Ureter (tissue), 1 donor: ENCODE results near the gene COL27A1. TPM values are rescaled to one million over a fixed set of nuclear protein-coding genes. Genes with fewer than 3 reads are reported as not detected.

ENCODE experiments used
- total RNA-seq: library from RNA; stranded (reverse); gene quantifications from one replicate; pipeline ENCODE4 v1.2.4, GENCODE V29; 2023
- donor health status: DM: yes; HTN: yes; CAD: no.

Gene COL27A1
- total RNA-seq, 1 donor from 2014 or later: 59.2 TPM

Other genes starting within 250 kb of the COL27A1 start
- gene AMBP, start 77.2 kb upstream of the COL27A1 start, total RNA-seq: 0.99 TPM
- 6.4 TPM for gene KIF12, start 56.2 kb upstream of the COL27A1 start, total RNA-seq
- 3.3 TPM for gene ORM1, start 167.6 kb downstream of the COL27A1 start, total RNA-seq
- not detected for gene ORM2, start 174.3 kb downstream of the COL27A1 start, total RNA-seq
- gene AKNA, start 232.4 kb downstream of the COL27A1 start, total RNA-seq: 68.1 TPM